HG02610 (cell line): ENCODE data around the gene POLR1E.
A peak's percentile ranks its signal among the peaks of the same experiment; 100 is the strongest.
"Not testable (repeated sequence)": the region's sequence is repeated elsewhere in the genome, so short reads cannot be mapped to it uniquely, and the experiment has no call there.

ENCODE experiments used
- ATAC-seq: cut with Tn5 transposase; IDR thresholded peaks from one replicate; pipeline ENCODE4 v1.9.1; 2021; ENCODE audit warnings: mild to moderate bottlenecking, moderate library complexity; ENCODE audit not compliant: unreplicated experiment

POLR1E gene

GRCh38 chr9:37499297-37499696 is 13.5 kb downstream of the POLR1E start:
- ATAC-seq = no peak

DNA sequence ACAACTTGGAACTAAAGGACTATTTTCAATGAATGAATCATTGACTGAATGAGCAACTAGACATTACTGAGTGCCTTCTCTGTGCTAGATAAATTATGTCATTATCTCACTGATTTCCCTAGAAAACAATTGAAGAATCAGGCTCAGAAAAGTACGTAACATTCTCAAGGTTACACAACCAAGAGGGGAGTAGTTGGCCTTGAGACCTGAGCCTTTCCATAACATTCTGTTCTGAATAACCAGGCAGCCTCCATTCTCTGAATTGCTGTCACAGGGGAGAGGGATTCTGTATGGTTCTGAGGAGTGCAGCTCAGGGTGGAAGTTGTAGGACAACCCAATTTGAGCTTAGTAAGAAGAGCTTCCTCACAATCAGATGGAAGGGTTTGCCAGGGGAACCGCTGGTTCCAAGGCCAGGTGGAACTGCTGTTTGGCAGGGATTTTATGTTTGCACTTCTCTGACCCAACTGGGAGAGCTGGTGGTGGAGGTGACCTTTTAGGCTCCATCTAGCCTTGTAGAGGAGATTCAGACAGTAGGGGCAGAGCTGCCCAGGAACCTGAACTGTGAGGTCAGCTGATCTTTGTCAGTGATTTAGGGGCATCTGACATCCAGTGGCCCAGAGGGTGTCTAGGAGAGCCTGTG is 16.3 kb downstream of the POLR1E start:
- no peak for ATAC-seq

- no peak for ATAC-seq
Observed at GRCh38 chr9:37503736-37504135, 18.0 kb downstream of the POLR1E start.

- no peak for ATAC-seq
Observed at GRCh38 chr9:37504605-37505004, 18.9 kb downstream of the POLR1E start.

GRCh38 chr9:37507566-37508134 is 21.9 kb downstream of the POLR1E start:
- ATAC-seq = no peak

DNA sequence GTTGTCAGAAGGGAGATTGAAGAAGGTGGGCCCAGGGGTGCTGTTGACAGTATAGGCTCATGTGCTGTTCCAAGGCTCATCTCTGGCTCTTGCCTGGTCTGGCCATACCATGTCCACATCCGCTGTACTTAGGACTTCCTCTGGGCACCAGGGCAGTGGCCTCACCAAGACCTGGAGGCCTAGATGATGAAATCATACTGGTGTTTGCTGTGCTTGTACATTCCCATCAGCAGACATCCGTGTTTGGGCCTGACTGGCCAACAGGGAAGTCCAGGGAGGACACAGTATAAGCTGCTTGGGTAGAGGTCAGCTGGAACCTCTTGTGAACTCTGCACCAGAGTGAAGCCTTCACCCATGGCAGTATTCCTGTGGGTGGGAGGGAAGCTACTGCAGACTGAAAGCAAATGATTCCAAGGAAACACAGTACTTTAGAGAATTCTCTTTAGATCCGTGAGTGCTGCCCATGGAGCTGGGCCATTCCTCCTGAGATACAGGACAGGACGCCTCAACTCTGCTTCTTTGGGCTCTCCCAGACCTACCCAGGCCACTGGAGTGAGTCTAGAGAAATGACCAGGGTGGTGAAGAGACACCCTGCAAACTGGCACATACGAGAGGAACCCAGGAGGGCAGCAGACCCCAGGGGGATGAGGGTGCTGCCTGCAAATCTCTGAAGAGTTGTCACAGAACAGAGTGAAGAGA is 22.5 kb downstream of the POLR1E start:
- ATAC-seq = no peak

DNA sequence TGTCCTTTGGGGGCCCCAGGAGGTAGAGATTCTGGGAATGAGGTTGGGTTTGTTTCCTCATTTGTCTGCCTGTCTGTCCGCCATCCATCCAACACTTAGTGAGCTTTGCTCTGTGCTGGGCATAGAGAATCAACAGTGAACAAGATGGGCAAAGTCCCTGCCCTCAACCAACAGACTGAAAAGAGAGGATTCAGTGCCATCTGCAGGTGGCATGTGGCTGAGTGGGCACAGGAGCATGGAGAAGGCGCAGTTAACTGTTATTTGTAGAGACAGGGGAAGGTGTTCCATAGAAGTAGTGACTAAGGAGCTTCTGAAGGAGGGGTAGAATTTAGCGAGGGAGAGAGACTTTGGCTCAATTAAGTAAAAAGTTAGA is 23.1 kb downstream of the POLR1E start:
- ATAC-seq = no peak

GRCh38 chr9:37509536-37509935 is 23.8 kb downstream of the POLR1E start:
- ATAC-seq = no peak

GRCh38 chr9:37510053-37510452 is 24.3 kb downstream of the POLR1E start:
- not testable (repeated sequence) for ATAC-seq

- ATAC-seq = peak; percentile 49
Observed at GRCh38 chr9:37511016-37512010, 25.6 kb downstream of the POLR1E start.

- no peak for ATAC-seq
Observed at GRCh38 chr9:37512437-37512836, 26.7 kb downstream of the POLR1E start.

- not testable (repeated sequence) for ATAC-seq
Observed at GRCh38 chr9:37514415-37514814, 28.7 kb downstream of the POLR1E start.

DNA sequence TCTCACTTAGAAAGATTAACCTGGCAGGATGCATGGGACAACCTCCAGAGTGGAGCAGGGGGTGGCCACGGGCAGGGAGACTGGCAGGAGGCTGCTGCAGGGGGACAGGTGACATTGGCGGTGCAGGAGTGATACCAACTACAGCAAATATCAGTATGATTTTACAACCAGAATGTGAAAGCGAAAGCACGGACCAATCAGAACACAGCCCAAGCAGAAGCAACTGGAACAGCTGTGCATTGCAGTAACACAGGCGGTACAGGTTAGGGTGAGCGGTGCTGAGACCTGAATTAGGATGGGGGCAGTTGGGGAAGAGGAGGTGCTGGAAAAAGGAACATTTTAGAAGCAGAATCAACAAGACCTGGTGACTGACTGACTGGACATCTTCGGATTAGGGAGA is 29.3 kb downstream of the POLR1E start:
- ATAC-seq = no peak

GRCh38 chr9:37515620-37516258 is 30.0 kb downstream of the POLR1E start:
- ATAC-seq = no peak

- no peak for ATAC-seq
Observed at GRCh38 chr9:37517923-37518322, 32.2 kb downstream of the POLR1E start.

GRCh38 chr9:37520641-37521040 is 34.9 kb downstream of the POLR1E start:
- ATAC-seq = no peak

GRCh38 chr9:37521111-37521510 is 35.4 kb downstream of the POLR1E start:
- ATAC-seq = no peak

GRCh38 chr9:37522971-37523370 is 37.2 kb downstream of the POLR1E start:
- no peak for ATAC-seq

DNA sequence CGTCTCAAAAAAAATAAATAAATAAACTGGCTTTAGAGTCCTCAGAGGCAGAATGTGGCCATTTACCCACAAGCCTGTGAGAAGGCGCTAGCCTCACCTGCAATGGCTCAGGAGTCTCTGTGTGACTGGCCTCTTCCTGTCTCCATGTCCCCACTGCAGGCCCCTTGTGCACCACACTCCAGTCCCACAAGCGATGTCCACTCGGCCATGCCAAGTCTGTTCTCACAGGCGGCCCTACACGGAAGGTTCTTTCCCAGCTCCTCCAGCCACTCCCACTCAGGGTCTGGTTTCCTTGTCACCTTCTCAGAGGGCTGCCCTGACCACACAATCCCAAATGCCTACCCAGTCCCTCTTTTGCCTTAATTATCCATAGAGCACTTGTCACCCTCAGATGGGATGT is 38.2 kb downstream of the POLR1E start:
- ATAC-seq = no peak

GRCh38 chr9:37528652-37529471 is 43.1 kb downstream of the POLR1E start:
- no peak for ATAC-seq
